ACHN (cell line): ENCODE data around the gene ABLIM2.

Source experiments
- DNase-seq: peaks from one replicate; pipeline ENCODE4 v3.0.0-alpha.2; 2015
- in situ Hi-C: cut with HindIII; loops from 2 replicates; pipeline ENCODE4 v1.10.0; 2017; ENCODE audit warnings: low sequenced_read_pairs, low pct_ligation_motif_present, low pct_unique_long_range_greater_than_20kb

Gene ABLIM2

DNA sequence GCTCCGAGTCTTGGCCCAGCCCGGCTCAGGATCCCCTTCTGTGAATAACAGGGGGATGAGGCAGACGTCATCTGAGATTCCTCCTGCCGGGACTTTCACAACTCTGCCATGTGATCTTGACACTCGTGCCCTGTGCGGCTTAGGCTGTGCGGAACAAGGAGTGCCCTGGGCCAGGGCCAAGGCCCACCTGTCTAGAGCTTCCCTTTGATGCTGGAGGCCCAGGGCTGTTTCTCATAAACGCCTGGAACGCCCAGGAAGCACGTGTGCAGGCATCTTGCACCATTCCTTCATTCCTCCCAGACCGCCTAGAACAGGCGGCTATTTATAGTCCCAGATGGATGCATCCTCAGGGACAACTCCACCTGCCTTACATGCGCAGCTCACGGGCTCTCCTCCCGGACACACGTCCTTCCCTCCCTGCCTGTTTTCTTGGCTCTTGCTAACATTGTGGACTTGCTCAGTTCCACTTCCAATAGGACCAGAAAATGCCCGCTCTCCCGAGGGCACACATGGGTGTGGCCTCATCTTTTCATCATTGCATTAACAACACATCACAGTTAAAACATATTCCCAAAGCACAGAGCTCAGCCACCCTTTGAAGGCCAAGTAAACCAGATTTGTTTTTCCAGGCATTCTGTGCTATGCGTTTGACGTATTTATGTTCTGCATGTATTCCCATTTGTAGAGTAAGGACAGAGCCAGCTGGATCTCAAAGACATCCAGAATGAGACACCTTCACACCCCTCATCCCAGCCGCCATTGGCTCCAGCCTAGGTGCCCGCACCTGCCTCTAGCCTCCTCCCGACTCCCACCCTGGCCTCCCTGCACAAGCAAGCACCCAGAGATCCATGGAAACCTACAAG lies 57.2 kb downstream of the ABLIM2 start:
- in situ Hi-C loops = no loop called here
- no peak for DNase-seq

DNA sequence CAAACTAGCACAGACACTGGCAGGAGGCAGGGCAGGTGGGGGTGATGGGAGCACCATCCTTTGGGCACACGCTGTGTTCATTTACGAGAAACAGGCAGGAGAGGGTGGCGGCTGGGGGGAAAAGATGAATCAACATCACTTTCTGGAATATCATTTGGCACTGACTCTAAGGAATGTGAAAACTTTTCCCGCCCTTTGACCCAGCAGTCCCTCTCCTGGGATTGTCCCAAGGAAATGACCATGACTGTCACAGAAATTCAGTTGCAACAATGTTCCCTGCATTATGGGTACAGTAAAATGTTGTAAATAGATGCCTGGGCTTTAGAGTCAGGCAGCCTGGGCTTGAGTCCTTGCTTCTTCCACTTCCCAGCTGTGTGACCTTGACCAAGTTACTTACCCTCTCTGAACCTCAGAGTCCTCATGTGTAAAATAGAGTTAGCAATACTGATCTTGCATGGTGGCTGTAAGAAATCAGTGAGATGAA lies 58.6 kb downstream of the ABLIM2 start:
- in situ Hi-C loops = no loop called here

DNA sequence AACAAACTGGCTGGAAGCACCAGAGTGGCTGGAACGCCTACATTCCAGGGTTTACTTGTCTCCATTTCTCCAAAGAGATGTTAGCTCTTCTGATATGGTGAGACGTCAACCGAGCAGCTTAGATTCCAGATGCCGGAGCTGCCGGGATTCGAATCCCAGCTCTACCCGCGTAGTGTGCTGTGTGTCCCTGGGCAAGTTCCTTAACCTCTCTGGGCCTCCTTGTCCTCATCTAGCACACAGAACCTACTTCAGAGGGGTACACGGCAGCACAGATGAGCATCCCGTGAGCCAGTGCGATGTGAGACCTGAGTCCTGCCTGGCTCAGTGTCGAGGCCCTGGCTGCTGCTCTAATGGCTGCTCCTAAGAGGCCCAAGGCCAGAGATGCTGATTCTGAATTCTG lies 60.1 kb downstream of the ABLIM2 start:
- in situ Hi-C loops = no loop called here

More for the DNA sequence above, 58.6 kb downstream of the ABLIM2 start:
- no peak for DNase-seq

DNA sequence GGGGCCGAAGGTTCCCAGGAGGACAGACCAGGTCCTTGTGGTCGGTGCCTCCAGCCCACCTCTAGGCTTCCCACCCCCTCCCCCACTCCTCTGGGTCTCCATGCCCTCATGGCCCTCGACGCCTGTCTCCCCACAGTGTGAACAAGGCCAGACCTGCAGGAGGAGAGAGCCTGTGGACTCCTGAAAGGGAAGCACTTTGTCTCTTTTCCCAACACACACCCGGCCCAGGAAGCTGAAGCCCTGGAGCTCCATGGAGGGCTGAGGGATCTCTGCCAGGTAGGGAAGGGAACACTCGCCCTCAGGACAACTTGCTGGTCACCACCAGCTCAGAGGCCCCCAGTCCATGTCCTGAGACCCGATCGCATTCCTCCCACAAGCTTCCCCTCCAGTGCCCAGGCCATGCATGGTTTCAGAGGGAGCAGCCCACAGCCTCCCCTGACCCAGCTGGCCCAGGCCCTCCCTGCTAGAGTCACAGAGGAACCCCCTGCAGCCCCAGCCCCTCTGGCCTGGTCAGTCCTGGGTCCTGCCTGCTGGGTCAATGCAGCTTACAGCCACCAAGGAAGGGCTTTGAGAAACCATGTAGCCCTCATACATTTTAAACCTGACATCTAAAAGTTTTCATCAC lies 60.8 kb downstream of the ABLIM2 start:
- in situ Hi-C loops = no loop called here
- DNase-seq = no peak

More for the DNA sequence above, 60.1 kb downstream of the ABLIM2 start:
- DNase-seq = no peak

DNA sequence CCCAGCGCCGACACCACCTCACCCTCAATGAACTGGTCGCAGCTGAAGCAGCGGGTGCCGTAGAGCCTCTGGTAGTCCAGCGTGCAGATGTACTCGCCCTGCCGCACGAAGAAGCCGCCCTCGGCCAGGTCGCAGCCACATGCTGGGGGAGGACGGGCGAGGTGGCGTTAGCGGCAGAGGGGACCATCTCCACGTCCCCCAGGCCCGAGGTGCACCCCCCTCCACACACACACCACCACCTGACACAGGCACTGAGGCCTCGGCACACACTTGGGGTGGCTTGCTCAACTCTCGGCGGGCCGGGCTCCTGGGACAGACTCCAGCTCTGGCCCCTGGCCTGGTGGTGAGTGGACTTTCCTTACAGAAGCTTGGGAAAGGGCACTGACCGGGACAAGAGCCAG lies 61.5 kb downstream of the ABLIM2 start:
- DNase-seq = no peak
- in situ Hi-C loops = no loop called here

DNA sequence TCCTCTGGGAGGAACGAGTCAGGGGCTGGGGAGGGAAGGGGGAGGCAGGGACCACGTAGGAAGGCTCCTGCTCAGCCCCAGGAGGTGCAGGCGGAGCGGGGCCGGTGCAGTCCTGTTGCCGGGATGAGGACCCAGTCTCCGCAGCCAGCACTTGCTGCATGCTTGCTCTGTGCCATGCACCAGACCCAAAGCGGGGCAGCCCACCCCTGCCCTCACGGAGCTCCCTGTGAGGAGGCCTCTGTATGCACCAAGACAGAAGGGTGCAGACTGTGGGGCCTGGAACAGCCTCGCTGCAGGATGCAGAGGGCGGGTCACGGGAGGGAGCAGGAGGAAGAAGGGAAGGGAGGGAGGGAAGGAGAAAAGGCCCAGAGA lies 61.9 kb downstream of the ABLIM2 start:
- DNase-seq = no peak
- in situ Hi-C loops = no loop called here

DNA sequence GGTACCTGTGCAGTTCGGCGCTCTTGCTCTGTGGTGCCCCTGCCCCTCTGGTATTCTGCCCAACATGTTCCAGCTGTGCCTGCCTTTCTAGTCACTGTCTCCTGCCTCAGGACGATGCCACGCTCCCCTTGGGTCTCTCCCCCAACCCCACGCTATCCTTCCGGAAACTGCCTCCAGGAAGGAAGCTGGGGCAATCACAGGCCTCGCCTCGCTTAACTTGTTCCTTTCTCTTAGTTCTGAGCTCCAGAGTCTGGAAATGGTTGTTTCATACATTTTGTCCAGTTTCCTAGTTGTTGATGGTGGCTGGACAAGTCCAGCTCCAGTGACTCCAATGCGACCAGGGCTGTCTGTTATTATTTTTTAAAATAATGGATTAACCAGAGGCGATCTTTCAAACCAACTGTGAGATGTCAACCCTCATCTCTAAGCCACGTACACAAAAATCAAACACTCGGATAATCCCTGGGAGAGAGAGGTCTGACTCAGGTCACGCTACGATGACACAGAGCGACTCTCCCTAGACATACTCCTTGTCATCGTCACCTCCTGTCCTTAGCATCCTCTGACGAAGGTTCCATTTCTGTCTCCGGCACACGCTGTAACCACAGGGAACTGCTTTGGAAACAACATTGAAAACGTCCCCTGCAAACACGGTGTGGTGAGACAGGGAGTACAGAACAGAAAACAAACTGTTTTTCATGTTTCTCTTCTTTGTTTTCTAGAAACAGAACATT lies 62.5 kb downstream of the ABLIM2 start:
- in situ Hi-C loops = no loop called here
- DNase-seq = no peak

DNA sequence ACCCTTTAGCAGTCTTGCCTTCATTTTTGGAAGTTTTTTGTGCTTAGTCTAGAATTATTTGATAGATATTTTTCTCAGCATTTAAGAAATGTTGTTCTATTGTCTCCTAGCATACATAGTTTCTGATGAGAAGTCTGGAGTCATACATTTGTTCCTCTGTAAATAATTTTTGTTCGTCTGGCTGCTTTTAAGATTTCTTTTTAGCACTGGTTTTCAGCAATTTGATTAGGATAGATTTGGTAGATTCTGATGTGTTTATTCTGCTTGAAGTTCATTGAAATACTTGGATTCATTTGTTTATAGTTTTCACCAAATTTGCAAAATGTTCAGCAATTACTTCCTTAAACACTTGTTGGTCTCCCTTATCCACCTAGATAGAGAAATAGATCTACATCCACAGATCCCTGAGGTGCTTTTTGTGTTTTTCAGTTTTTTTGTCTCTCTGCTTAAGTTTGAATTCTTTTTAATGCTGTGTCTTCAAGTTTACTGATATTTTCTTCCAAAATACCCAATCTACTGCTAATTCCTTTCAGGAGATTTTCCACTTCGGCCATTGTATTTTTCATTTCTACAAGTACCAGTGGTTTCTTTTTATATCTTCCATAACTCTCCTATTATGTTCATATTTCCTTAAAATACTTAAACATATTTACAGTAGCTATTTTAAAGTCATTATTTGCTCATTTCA lies 64.9 kb downstream of the ABLIM2 start:
- no peak for DNase-seq
- in situ Hi-C loops = no loop called here

DNA sequence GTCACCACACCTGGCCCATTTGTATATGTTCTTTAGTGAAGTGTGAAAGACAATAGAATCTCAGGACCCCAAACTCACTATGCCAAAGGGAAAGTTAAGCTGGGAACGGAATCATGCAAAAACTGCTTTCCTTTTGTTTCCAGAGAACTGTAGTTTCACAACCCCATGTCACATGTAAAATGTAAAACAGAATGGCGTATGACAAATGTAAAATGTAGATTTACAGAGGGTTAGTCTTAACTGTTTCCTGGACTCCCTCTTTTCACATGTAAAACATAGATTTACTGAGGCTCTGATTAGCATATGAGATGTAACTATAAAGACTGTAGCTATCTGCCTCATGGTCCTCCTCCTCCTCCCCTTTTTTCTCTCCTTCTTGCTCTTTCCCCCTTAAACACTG lies 66.3 kb downstream of the ABLIM2 start:
- DNase-seq = no peak
- in situ Hi-C loops = no loop called here

DNA sequence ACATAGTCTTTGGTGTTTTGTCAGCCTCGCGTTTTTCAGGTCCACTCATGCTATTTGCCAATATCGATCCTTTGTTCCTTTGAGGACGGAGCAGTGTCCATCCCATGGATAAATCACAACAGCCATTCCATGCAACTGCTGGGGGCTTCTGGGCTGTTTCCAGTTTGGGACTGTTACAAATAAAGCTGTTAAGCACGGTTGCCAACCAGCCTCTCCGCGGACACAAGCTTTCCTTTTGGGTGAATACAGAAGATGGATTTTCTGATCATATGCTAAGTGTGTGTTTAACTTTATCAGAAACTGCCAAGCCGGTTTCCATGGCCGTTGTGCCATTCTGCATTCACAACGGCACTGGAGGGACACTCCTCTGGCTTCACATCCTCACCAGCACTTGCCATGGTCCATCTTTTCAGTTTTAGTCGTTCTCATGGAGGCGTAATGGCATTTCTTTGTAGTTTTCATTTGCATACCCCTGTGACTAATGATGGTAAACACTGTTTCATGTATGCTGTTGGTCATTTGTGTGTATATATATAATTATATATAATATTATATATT lies 67.8 kb downstream of the ABLIM2 start:
- no peak for DNase-seq
- in situ Hi-C loops = no loop called here

DNA sequence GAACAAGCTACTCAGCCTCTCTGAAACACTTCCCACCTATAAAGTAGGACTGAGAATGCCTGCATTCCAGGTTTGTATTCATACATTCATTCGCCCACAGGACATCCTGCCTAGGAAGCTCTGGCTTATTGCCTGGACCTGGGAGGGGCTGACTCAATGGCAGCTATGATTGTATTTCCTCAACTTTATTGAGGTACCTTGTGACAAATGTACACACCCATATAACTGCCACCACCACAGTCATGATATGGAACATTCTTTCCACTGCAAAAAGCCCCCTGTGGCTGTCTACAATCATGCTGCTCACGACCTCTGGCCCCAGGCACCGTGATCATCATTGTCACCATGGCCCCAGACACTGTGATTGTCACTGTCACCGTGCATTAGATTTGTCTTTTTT lies 68.3 kb downstream of the ABLIM2 start:
- in situ Hi-C loops = no loop called here
- no peak for DNase-seq

DNA sequence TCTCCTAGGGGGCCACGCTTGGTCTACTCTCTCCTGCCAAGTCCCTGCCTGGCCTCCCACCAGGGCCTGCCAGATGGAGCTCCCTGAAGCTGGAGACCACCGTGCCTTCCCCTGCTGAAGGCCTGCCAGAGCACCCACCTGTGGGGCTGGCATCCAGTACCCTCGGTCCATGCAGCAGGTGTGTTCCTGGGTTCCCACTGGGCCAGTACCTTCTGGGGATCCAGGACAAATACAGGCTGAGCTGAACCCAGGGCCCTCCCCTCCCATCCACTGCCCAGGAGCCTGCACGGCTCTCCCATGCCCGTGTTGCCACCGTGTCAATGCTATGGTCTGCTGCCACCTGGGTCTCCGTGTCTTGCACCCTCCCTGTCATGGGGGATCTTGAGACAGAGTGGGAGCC lies 68.8 kb downstream of the ABLIM2 start:
- DNase-seq = no peak
- in situ Hi-C loops = no loop called here

DNA sequence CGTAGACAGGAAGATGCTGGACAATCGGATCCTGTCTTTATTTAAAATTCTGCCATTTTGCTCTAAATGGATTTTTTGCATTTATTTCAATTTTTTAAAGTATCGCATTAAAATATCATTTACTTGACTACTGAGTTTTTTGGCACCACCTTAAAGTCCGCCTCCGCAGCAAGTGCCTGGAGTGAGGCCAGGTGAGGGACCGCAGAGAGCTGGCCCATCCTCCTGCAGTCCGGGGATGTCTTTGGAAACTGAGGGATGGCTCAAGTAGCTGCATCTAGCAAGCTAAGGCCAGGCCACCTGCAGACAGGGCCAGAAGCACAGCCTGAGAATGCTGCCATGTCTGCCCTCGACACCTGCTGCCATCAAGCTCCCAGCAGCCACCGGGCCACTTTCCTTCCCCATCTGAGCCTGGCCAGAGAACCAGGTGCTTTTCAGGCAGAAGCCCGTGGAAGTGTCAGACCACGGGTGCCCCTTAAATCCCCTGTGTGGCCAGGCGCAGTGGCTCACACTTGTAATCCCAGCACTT lies 69.6 kb downstream of the ABLIM2 start:
- in situ Hi-C loops = no loop called here
- no peak for DNase-seq

DNA sequence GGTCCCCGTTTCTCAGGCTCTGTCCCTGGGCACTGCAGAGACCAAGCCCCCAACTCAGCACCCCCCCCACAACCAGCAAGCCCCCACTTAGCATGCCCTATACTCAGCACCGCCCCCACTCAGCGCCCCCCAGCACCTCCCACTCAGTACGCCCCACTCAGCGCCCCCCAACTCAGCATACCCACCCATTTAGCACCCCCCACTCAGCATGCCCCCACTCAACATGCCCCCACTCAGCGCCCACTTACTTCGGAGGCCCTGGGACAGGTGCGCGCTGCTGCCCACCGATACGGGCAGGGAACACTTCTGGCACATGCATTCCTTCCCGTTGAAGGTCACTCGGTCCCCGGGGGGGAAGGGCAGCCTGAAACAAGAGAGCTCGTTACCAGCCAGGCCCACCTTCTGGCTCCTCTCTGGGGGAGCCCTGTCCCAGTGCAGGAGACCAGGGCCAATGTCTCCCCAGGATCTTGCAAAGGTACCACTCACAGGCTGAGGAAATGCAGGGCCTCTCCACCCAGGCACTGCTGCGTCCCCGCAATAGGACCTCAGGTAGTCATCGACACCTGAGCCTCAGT lies 70.6 kb downstream of the ABLIM2 start:
- in situ Hi-C loops = no loop called here

DNA sequence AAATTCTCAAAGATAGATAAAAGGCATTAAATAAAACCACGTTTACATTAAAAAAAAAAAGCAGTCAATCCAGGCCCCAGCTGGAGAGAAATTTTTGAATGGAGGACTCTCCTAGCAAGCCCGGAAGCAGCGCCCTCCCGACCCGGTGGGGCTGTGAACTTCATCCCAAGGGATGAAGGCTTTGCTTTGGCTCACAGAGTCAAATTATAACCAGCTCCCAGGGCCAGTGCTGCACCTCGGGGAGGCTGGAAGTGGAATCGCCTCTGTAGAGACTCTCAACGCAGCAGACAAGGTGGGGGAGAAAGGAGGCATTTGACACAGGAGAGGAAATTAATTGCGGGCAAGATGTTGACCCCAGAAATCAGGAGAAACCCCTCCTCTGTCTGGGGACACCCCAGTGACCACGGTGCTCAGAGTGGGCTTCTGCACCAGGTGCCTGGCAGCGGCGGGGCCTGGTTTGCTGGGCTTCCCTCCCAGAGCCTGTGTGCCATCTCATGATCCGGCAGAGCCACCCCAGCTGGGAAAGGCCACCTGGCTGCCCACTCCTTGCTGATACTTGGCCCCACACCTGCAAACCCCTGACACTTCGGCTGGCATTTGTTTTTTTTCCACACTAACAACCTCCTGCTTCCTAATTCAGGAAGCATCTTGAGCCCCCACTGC lies 71.7 kb downstream of the ABLIM2 start:
- in situ Hi-C loops = no loop called here
- DNase-seq = no peak

More for the DNA sequence above, 70.6 kb downstream of the ABLIM2 start:
- no peak for DNase-seq

DNA sequence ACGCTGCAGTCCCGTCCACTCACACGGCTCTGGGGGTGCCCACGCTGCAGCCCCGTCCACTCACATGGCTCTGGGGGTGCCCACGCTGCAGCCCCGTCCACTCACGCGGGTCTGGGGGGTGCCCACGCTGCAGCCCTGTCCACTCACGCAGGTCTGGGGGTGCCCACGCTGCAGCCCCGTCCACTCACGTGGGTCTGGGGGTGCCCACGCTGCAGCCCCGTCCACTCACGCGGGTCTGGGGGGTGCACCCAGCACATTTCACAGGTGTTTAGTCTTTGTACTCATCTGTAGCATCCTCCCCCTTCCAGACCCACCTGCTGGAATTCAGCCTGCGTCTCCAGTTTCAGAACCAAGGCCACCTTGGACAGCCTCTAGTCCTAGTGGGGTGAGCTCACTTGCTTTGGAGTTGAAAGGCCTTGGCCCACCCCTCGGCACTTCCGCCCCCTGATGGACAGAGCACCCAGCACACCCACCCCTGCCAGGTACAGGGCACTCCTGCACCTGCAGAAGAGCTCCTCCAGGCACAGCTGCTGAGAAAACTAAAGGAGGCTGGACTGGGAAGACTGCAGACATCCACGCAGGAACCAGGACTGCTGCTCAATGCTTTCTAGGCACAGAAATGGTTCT lies 73.0 kb downstream of the ABLIM2 start:
- in situ Hi-C loops = no loop called here
- no peak for DNase-seq
